Nephron (organoid): Measurements from ENCODE around the gene RBP3.

Source experiments
- H3K27ac Mint-ChIP-seq, 3 experiments: 2 replicates each; pipeline ENCODE4 v1.8.0; 2020; ENCODE audit warnings: mixed read lengths in 3 of 3, mild to moderate bottlenecking in 2 of 3, moderate library complexity in 1 of 3
- H3K27me3 Mint-ChIP-seq: 2 replicates; pipeline ENCODE4 v1.8.0; 2021; ENCODE audit warnings: low read depth, mild to moderate bottlenecking, moderate library complexity, mixed read lengths
- H3K36me3 Mint-ChIP-seq: 2 replicates; pipeline ENCODE4 v1.8.0; 2020; ENCODE audit warnings: low read depth, mixed read lengths
- H3K4me1 Mint-ChIP-seq: 2 replicates; pipeline ENCODE4 v1.8.0; 2020; ENCODE audit warnings: mixed read lengths
- H3K4me3 Mint-ChIP-seq, 3 experiments: 2 replicates each; pipeline ENCODE4 v1.8.0; 2020; ENCODE audit warnings: mild to moderate bottlenecking in 3 of 3, mixed read lengths in 3 of 3, moderate library complexity in 2 of 3
- H3K9me3 Mint-ChIP-seq: 2 replicates; pipeline ENCODE4 v1.8.0; 2020; ENCODE audit warnings: mixed read lengths
- TF ChIP-seq, protein P1 (sequence below), 3 experiments: fragments of 200-600 bp; sonication (generic); IDR thresholded peaks; one replicate each; pipeline ENCODE4 v1.5.0; 2021; ENCODE audit warnings: antibody characterized with exemption in 3 of 3; ENCODE audit not compliant: unreplicated experiment in 3 of 3

RBP3 gene

DNA sequence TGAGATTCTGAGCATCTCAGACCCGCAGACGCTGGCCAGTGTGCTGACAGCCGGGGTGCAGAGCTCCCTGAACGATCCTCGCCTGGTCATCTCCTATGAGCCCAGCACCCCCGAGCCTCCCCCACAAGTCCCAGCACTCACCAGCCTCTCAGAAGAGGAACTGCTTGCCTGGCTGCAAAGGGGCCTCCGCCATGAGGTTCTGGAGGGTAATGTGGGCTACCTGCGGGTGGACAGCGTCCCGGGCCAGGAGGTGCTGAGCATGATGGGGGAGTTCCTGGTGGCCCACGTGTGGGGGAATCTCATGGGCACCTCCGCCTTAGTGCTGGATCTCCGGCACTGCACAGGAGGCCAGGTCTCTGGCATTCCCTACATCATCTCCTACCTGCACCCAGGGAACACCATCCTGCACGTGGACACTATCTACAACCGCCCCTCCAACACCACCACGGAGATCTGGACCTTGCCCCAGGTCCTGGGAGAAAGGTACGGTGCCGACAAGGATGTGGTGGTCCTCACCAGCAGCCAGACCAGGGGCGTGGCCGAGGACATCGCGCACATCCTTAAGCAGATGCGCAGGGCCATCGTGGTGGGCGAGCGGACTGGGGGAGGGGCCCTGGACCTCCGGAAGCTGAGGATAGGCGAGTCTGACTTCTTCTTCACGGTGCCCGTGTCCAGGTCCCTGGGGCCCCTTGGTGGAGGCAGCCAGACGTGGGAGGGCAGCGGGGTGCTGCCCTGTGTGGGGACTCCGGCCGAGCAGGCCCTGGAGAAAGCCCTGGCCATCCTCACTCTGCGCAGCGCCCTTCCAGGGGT lies 703 bp downstream of the RBP3 start:
- Mint-ChIP-seq H3K27ac (no peak overlapping the region), H3K4me3 (no peak overlapping the region), H3K36me3 (no peaks in the 10 kb centered on the region), H3K9me3 (no peaks in the 10 kb centered on the region), H3K27me3 (peaks cover 12% of the 10 kb centered on the region), H3K4me1 (peaks cover 5% of the 10 kb centered on the region)
- TF ChIP-seq, protein P1, sequence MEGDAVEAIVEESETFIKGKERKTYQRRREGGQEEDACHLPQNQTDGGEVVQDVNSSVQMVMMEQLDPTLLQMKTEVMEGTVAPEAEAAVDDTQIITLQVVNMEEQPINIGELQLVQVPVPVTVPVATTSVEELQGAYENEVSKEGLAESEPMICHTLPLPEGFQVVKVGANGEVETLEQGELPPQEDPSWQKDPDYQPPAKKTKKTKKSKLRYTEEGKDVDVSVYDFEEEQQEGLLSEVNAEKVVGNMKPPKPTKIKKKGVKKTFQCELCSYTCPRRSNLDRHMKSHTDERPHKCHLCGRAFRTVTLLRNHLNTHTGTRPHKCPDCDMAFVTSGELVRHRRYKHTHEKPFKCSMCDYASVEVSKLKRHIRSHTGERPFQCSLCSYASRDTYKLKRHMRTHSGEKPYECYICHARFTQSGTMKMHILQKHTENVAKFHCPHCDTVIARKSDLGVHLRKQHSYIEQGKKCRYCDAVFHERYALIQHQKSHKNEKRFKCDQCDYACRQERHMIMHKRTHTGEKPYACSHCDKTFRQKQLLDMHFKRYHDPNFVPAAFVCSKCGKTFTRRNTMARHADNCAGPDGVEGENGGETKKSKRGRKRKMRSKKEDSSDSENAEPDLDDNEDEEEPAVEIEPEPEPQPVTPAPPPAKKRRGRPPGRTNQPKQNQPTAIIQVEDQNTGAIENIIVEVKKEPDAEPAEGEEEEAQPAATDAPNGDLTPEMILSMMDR (IDR thresholded peaks at IDR 0.05; ENCODE audit: unreplicated experiment in 3 of 3): no peak

DNA sequence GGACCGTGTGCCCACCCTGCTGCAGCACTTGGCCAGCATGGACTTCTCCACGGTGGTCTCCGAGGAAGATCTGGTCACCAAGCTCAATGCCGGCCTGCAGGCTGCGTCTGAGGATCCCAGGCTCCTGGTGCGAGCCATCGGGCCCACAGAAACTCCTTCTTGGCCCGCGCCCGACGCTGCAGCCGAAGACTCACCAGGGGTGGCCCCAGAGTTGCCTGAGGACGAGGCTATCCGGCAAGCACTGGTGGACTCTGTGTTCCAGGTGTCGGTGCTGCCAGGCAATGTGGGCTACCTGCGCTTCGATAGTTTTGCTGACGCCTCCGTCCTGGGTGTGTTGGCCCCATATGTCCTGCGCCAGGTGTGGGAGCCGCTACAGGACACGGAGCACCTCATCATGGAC lies 1.4 kb downstream of the RBP3 start:
- Mint-ChIP-seq H3K27me3 (peaks cover 16% of the 10 kb centered on the region), H3K9me3 (no peaks in the 10 kb centered on the region), H3K4me1 (peaks cover 5% of the 10 kb centered on the region), H3K27ac (no peak overlapping the region), H3K4me3 (no peak overlapping the region), H3K36me3 (no peaks in the 10 kb centered on the region)
- TF ChIP-seq, protein P1 (IDR thresholded peaks at IDR 0.05; ENCODE audit: unreplicated experiment in 3 of 3): no peak

DNA sequence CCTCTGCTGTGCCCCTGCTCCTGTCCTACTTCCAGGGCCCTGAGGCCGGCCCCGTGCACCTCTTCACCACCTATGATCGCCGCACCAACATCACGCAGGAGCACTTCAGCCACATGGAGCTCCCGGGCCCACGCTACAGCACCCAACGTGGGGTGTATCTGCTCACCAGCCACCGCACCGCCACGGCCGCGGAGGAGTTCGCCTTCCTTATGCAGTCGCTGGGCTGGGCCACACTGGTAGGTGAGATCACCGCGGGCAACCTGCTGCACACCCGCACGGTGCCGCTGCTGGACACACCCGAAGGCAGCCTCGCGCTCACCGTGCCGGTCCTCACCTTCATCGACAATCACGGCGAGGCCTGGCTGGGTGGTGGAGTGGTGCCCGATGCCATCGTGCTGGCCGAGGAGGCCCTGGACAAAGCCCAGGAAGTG lies 1.8 kb downstream of the RBP3 start:
- Mint-ChIP-seq H3K4me1 (peaks cover 5% of the 10 kb centered on the region), H3K27me3 (peaks cover 16% of the 10 kb centered on the region), H3K27ac (no peak overlapping the region), H3K9me3 (no peaks in the 10 kb centered on the region), H3K36me3 (no peaks in the 10 kb centered on the region), H3K4me3 (no peak overlapping the region)
- TF ChIP-seq, protein P1 (IDR thresholded peaks at IDR 0.05; ENCODE audit: unreplicated experiment in 3 of 3): no peak

DNA sequence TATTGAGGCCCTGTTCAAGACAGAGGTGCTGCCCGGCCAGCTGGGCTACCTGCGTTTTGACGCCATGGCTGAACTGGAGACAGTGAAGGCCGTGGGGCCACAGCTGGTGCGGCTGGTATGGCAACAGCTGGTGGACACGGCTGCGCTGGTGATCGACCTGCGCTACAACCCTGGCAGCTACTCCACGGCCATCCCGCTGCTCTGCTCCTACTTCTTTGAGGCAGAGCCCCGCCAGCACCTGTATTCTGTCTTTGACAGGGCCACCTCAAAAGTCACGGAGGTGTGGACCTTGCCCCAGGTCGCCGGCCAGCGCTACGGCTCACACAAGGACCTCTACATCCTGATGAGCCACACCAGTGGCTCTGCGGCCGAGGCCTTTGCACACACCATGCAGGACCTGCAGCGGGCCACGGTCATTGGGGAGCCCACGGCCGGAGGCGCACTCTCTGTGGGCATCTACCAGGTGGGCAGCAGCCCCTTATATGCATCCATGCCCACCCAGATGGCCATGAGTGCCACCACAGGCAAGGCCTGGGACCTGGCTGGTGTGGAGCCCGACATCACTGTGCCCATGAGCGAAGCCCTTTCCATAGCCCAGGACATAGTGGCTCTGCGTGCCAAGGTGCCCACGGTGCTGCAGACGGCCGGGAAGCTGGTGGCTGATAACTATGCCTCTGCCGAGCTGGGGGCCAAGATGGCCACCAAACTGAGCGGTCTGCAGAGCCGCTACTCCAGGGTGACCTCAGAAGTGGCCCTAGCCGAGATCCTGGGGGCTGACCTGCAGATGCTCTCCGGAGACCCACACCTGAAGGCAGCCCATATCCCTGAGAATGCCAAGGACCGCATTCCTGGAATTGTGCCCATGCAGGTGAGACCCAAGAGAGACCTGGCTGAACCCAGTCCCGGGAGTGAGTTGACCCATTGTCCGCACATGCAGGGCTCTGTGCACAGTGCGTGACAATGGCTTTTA lies 2.8 kb downstream of the RBP3 start:
- Mint-ChIP-seq H3K27me3 (peaks cover 16% of the 10 kb centered on the region), H3K36me3 (no peaks in the 10 kb centered on the region), H3K9me3 (no peaks in the 10 kb centered on the region), H3K27ac (no peak overlapping the region), H3K4me3 (no peak overlapping the region), H3K4me1 (peaks cover 5% of the 10 kb centered on the region)
- TF ChIP-seq, protein P1 (IDR thresholded peaks at IDR 0.05; ENCODE audit: unreplicated experiment in 3 of 3): no peak

- TF ChIP-seq, protein P1 (IDR thresholded peaks at IDR 0.05; ENCODE audit: unreplicated experiment in 3 of 3): no peak
- no peak overlapping the region for H3K27ac Mint-ChIP-seq
- H3K4me1 Mint-ChIP-seq: no peaks in the 10 kb centered on the region
- no peaks in the 10 kb centered on the region for H3K9me3 Mint-ChIP-seq
- H3K36me3 Mint-ChIP-seq: no peaks in the 10 kb centered on the region
- peaks cover 16% of the 10 kb centered on the region for H3K27me3 Mint-ChIP-seq
- H3K4me3 Mint-ChIP-seq: no peak overlapping the region
Observed at GRCh38 chr10:47351899-47352815, 4.0 kb downstream of the RBP3 start.
